ENCODE measurements around the gene LRRC37A3.
A peak's percentile ranks its signal among the peaks of the same experiment; 100 is the strongest.
"Not testable (repeated sequence)": the region's sequence is repeated elsewhere in the genome, so short reads cannot be mapped to it uniquely, and the experiment has no call there.

The LRRC37A3 gene

DNA sequence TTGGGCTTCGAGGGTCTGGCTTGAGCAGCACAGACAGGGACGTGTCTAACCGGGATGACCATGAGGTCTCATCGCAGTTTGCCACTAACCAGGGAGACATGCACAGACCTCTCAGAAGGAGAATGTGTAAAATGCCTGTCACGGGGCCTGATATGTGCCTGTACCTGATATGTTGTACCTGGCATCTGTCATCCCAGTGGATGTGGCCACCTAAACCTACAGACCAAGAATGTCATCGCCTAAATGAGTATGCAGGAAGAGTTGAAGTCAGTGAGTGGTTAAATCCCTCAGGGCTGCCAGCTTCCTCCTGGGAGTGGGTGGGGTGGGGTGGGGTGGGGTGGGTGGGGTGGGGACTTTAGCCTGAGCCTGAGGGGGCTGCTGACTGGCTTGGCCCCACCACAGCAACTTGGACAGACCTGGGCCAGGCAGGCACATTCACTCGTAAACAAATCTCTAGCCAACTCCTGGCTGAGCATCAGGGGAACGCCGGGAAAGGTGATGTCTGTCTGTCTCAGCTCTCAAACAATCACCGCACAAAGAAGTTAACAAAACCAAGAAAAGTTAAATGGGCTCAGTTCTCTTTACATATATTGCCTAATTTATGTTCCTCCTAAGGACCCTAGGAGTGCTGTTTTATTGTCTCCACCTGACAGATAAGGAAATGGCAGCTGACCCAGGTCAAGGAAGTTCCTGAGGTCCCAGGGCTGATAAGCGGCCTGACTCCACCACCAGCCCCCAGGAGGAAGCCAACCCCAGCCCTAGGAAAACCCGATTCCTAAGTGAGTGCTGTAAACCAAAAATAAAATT lies 89.3 kb downstream of the LRRC37A3 start:
- not testable (repeated sequence) for DNase-seq

DNA sequence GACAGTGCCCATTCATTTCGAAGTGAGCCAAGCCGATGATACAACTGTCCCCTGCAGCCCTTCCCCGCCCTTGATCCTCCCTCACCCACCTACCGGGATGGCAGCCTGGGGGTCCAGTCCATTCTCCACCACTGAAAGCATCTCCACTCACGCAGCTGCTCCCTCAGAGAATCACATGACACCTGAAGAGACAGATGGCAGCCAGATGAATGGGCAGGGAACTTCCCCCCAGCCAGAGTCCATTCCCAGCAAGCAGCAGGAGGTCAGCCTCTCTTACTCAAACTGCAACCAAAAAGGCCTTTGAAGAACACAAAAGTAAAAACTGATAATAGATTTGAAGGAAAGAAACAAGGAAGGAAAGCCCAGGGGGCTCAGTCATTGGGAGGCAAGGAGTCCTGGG lies 90.2 kb downstream of the LRRC37A3 start:
- not testable (repeated sequence) for DNase-seq

DNA sequence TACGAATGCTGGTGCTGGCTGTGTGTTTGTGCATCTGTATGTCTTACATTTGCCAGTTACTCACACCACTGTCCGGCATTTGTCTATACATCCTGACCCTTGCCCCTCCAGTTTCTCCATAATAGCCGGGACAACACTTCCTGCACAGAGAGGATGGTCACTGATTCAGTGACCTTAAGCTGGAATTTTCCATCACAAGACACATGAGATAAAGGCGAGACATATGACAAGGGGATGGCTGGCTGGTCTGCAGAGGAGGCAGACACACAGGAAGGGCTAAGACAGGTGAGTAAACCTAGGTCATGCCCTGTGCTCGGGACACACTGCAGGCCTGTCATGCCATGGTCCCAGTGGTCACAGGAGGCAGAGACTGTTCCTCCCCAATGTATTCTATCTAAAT lies 100.4 kb downstream of the LRRC37A3 start:
- not testable (repeated sequence) for DNase-seq

DNA sequence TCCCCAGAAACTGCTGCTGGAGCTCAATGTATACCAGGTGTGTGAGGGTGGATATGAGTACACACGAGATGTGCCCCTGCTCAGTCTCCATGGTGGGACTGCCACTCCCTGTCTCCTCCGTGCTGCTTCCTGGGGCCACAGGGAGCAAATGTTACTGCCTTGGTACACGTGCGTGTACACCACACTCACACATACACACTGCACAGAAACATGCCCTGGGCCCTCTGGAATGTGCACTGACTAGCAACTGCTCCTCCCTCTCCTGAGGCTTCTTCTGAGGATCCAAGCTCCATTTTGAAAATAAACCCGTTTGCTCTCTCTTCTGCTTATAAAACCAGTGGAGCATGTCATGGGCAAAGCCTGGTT lies 103.5 kb downstream of the LRRC37A3 start:
- DNase-seq: not testable (repeated sequence)

DNA sequence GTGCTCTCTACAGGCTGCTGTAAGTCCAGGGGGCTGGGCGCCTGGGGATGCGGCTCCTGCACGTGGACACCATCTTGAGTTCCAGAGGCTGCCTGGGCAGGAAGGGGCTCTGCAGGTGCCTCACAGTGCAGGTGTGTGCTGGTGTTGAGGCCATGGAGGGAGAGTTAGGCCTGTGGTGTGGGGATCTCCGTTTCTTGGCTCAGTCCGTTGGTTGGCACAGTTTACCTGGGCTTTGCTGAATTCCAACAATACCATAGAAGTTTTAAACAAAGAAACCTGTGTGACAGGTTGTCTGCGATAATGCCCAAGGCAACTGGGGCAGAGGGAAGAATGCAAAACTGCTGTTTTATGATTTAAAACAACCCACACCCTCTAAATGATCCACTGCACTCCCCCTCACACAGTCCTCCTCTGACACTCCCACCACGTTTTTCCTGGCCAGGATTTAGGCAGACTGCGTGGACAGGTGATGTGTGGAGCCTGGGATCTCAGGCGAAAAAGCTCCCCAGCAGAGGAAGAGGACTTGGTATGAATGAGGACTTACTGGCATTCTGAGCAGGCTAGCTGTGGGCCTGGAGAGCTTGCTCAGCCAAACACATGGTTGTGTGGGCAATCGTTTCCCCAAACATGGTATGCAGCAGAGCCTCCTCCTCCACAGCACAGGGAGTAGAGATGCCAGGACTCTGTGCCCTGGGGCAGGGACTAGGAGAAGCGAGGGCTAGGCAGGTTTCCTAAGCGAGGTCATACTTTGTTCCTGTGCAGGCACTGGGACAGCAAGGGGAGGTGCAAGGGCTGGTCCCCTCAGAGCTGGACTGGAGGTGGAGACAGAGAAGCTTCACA lies 104.1 kb downstream of the LRRC37A3 start:
- DNase-seq: not testable (repeated sequence)

DNA sequence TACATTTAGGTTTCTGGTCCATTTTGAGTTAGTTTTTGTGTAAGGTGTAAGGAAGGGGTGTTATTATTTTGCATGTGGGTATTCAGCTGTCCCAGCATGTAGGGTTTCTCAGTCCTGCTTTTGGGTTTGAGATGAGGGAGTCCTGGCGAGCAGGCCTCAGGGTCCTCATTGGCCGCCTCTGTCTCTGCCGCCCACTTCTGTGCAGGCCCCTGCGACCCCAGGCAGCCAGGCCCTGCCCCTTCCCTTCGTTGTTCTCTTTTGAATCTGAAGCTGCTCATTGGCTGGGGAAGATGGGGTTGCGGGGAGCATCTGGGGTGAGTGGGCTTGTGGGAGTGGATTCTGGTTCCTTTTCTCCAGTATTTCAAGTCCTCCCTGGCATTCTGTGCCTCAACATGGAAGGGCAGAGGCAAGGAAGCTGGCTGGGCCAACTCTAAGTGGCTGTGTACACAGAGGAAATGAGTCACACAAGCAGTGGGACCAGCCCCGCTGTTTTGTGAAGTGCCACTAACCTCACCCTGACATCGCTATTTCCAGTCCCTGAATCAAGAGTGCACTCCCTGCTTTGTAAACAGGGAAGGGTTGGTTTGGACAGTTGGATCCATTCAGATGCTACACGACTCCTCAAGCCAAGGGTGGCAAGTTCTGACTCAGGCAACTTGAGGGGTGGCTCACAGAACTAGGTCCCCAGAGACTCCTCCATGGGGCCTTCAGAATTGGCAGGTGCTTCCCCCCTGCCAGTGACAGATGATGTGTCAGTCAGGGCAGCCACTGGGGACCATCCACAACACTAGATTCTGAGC lies 110.9 kb downstream of the LRRC37A3 start:
- peak; percentile 40 for DNase-seq

All from activated CD8-positive, alpha-beta memory T cell treated with anti-CD3 and anti-CD28 coated beads, Interleukin-2, amount 50 U/mL, for 4 hours (primary cell).